GM23248 (cell line): Measurements from ENCODE around the gene ATF7IP. TPM values are rescaled to one million over a fixed set of nuclear protein-coding genes. Genes with fewer than 3 reads are reported as not detected.

Experiments
- DNase-seq: peaks from one replicate; pipeline ENCODE4 v3.0.0-alpha.2; 2015
- H2AFZ ChIP-seq: fragments of 200-600 bp; sonication (generic); 2 replicates; pipeline ENCODE4 v1.6.1; 2016; ENCODE audit warnings: antibody characterized with exemption
- H3F3A ChIP-seq: fragments of 200-600 bp; sonication (generic); 2 replicates; pipeline ENCODE4 v1.6.1; 2016; ENCODE audit warnings: mild to moderate bottlenecking, antibody characterized with exemption, mixed run types; ENCODE audit not compliant: insufficient read depth
- H3K27ac ChIP-seq: fragments of 200-600 bp; sonication (generic); 2 replicates; pipeline ENCODE4 v1.5.1; 2016; ENCODE audit warnings: mild to moderate bottlenecking
- H3K27me3 ChIP-seq: fragments of 200-600 bp; sonication (generic); replicated peaks from 2 replicates; pipeline ENCODE4 v1.6.1; 2016; ENCODE audit warnings: mild to moderate bottlenecking; ENCODE audit not compliant: insufficient read depth
- H3K36me3 ChIP-seq: fragments of 200-600 bp; sonication (generic); 2 replicates; pipeline ENCODE4 v1.6.1; 2016; ENCODE audit warnings: low read depth, mild to moderate bottlenecking
- H3K4me1 ChIP-seq: fragments of 200-600 bp; sonication (generic); 2 replicates; pipeline ENCODE4 v1.6.1; 2016; ENCODE audit warnings: mild to moderate bottlenecking; ENCODE audit not compliant: insufficient read depth
- H3K4me2 ChIP-seq: fragments of 200-600 bp; sonication (generic); one replicate; pipeline ENCODE4 v1.6.1; 2016; ENCODE audit warnings: mild to moderate bottlenecking; ENCODE audit not compliant: unreplicated experiment
- H3K4me3 ChIP-seq: fragments of 200-600 bp; sonication (generic); 2 replicates; pipeline ENCODE4 v1.5.1; 2016; ENCODE audit warnings: mild to moderate bottlenecking
- H3K79me2 ChIP-seq: fragments of 200-600 bp; sonication (generic); 2 replicates; pipeline ENCODE4 v1.6.1; 2016; ENCODE audit warnings: mild to moderate bottlenecking; ENCODE audit not compliant: insufficient read depth
- H3K9ac ChIP-seq: fragments of 200-600 bp; sonication (generic); 2 replicates; pipeline ENCODE4 v1.6.1; 2016; ENCODE audit warnings: mild to moderate bottlenecking
- H3K9me2 ChIP-seq: fragments of 200-600 bp; sonication (generic); 2 replicates; pipeline ENCODE4 v1.6.1; 2016; ENCODE audit warnings: mixed run types, mild to moderate bottlenecking, moderate library complexity; ENCODE audit not compliant: insufficient read depth
- H3K9me3 ChIP-seq: fragments of 200-600 bp; sonication (generic); one replicate; pipeline ENCODE4 v1.6.1; 2017; ENCODE audit warnings: low read depth
- H4K20me1 ChIP-seq: fragments of 200-600 bp; sonication (generic); 2 replicates; pipeline ENCODE4 v1.6.0; 2016; ENCODE audit not compliant: insufficient read depth
- EZH2 ChIP-seq: fragments of 200-600 bp; sonication (generic); IDR thresholded peaks from 2 replicates; pipeline ENCODE4 v1.6.1; 2018; ENCODE audit warnings: antibody characterized with exemption, mild to moderate bottlenecking; ENCODE audit not compliant: insufficient read depth, poor library complexity, severe bottlenecking
- EZH2phosphoT487 ChIP-seq: fragments of 200-600 bp; sonication (generic); IDR thresholded peaks from 2 replicates; pipeline ENCODE4 v1.6.1; 2018; ENCODE audit warnings: antibody characterized with exemption, moderate library complexity, mild to moderate bottlenecking, low read depth; ENCODE audit not compliant: insufficient read depth
- WGBS, 2 experiments: methylation state at CpG; one replicate each; pipeline ENCODE4 v1.1.6; 2015 to 2017; ENCODE audit warnings: low lambda C conversion rate in 2 of 2, low coverage in 1 of 2; ENCODE audit errors: missing lambda C conversion rate in 2 of 2; 5-methylcytosine and 5-hydroxymethylcytosine counted together
- in situ Hi-C: fragments of 300-500 bp; cut with MboI; formaldehyde crosslinking; loops from 2 replicates; pipeline ENCODE4 v1.15.0; 2020
- polyA plus RNA-seq: library from polyadenylated mRNA; unstranded; fragments of >200 nt; fragmentation: Nextera tagmentation; extraction: Ambion mirVana; gene quantifications from 2 replicates; pipeline ENCODE4 v1.2.1, GENCODE V29; 2016
- total RNA-seq: library from RNA; depleted of rRNA; stranded (reverse); fragments of >200 nt; shearing (Covaris generic); gene quantifications from 2 replicates; pipeline ENCODE4 v1.2.3, GENCODE V29; 2014; rRNA removed

The ATF7IP gene
- total and polyA plus RNA-seq, 2 experiments from 2014 or later: 17.7 to 24.9 TPM

DNA sequence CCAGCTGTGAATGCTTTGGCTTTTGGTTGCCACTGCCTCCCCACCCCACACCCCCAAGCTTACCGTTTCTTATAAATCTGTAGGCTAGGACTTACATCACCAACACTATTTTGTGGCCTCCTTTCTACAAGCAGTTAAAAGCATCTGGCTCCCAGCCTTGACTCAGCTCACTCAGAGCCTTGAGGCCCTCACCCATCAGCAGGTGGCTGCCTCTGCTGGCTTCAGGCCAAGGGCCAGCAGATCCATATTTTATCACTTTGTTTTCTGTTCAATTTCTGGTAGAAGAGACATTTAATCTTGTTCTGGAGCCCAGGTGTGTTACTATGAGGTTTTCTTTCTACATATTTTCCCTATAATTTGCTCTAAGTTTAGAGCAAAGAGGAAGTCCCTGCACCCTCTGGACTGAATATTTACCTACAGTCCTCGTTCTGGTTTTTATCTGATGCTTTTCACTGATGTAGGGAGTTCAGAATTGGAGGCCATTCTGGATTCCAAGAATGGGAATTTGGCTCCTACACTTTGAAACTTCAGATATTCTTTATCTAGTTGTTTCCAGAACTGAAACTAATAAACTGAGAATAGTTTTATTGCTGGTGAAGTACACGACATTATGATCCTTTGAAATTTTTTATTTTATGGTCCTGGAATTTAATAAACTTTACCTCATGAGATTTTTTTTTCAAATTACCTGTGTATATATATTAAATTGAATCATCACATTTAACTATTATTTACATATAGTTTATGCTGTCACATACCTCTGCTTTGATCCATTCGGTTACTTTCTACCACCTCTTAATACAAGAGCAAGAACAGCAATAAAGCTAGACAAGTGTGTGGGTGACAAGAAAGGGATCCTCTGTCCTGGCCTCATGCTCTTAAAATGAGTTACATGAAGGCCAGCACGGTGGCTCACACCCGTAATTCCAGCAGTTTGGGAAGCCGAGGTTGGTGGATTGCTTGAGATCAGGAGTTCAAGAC, 180.0 kb downstream of the ATF7IP start:
- H3K9ac ChIP-seq: no peak overlapping the region
- no peaks in the 10 kb centered on the region for H3K9me2 ChIP-seq
- in situ Hi-C loops: no loop called here
- no peak for TF ChIP-seq EZH2phosphoT487
- no peak for TF ChIP-seq EZH2
- no peak overlapping the region for H3K4me3 ChIP-seq
- no peak overlapping the region for H2AFZ ChIP-seq
- H3K27me3 ChIP-seq: no peaks in the 10 kb centered on the region
- no peaks in the 10 kb centered on the region for H3K4me1 ChIP-seq
- WGBS, 2 experiments: 34 to 46% methylated on average over 7 of the region's 7 CpGs
- no peaks in the 10 kb centered on the region for H3K36me3 ChIP-seq
- DNase-seq: no peak
- H3K9me3 ChIP-seq: no peaks in the 10 kb centered on the region
- H3K4me2 ChIP-seq: no peak overlapping the region
- H3K79me2 ChIP-seq: no peaks in the 10 kb centered on the region
- H4K20me1 ChIP-seq: no peaks in the 10 kb centered on the region
- H3K27ac ChIP-seq: no peak overlapping the region
- H3F3A ChIP-seq: no peaks in the 10 kb centered on the region

DNA sequence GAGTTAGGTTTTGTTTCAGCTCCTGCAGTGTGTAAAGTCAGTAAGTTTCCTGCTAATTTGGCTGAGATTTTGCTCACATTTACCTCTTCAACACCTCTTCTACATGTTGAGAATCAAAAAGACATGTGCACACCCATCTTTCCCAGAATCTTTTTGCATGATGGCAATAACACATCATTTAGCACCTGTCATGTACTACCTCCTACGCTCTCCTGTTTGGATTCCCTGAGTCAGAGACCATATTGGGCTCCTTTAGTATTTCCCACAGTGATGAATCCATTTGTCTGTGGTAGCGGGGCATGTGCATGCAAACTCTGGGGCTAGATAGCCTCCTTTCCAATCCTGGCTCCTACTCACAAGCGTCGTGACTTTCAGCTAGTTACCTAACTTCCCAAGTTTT, 182.1 kb downstream of the ATF7IP start:
- Histone ChIP-seq H3K4me3 (no peak overlapping the region), H3K36me3 (no peaks in the 10 kb centered on the region), H3K27ac (no peak overlapping the region), H3K4me1 (no peaks in the 10 kb centered on the region), H3K27me3 (no peaks in the 10 kb centered on the region), H4K20me1 (no peaks in the 10 kb centered on the region), H3K9me3 (no peaks in the 10 kb centered on the region), H3F3A (no peaks in the 10 kb centered on the region), H3K4me2 (no peak overlapping the region), H3K9me2 (no peaks in the 10 kb centered on the region), H3K9ac (no peak overlapping the region), H3K79me2 (no peaks in the 10 kb centered on the region), H2AFZ (no peak overlapping the region)
- DNase-seq: no peak
- in situ Hi-C loops: no loop called here
- TF ChIP-seq EZH2phosphoT487: no peak
- no peak for TF ChIP-seq EZH2
- 57 to 71% methylated on average over 4 of the region's 4 CpGs for WGBS, 2 experiments

DNA sequence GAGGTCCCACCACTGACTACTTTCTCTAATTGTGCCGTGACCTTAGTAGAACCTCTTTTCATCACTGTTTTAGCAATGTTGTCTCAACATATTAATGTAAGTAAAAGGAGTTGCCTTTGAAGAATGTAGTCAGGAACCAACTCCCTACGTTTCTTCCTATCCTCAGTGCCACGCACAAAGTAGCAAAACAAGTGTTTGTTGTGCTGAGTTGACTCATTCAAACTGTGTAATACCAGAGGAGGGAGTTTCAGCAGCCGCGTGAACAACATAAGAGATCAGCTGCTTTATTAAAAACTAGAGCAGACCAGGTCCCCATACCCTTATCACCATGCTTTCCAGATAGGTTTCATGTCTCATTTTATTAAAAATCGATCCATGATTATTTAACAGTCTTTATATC, 183.1 kb downstream of the ATF7IP start:
- Histone ChIP-seq H4K20me1 (no peaks in the 10 kb centered on the region), H3K4me1 (no peaks in the 10 kb centered on the region), H3K36me3 (no peaks in the 10 kb centered on the region), H2AFZ (no peak overlapping the region), H3K9me3 (no peaks in the 10 kb centered on the region), H3F3A (no peaks in the 10 kb centered on the region), H3K9me2 (no peaks in the 10 kb centered on the region), H3K4me3 (no peak overlapping the region), H3K27me3 (no peaks in the 10 kb centered on the region), H3K79me2 (no peaks in the 10 kb centered on the region), H3K27ac (no peak overlapping the region), H3K9ac (no peak overlapping the region), H3K4me2 (no peak overlapping the region)
- WGBS, 2 experiments: 45% methylated on average over 6 of the region's 6 CpGs
- in situ Hi-C loops: no loop called here
- TF ChIP-seq EZH2phosphoT487 (no peak), EZH2 (no peak)
- DNase-seq: no peak

Other genes starting within 250 kb of the ATF7IP start
- 0.51 and 0.65 TPM in 2 replicates for gene PLBD1, start 202.2 kb downstream of the ATF7IP start, total RNA-seq
- gene PLBD1, start 202.2 kb downstream of the ATF7IP start, polyA plus RNA-seq: 0.13 and 0.29 TPM in 2 replicates